Immature natural killer cell (primary cell): Measurements from ENCODE around the gene PITRM1. TPM values are rescaled to one million over a fixed set of nuclear protein-coding genes. Genes with fewer than 3 reads are reported as not detected.
"Not testable (repeated sequence)": the region's sequence is repeated elsewhere in the genome, so short reads cannot be mapped to it uniquely, and the experiment has no call there.

Source experiments
- DNase-seq, 3 donors: peaks; one replicate each; pipeline ENCODE4 v3.0.0; 2022; ENCODE audit warnings: mixed read lengths in 1 of 3
- H3K27ac Mint-ChIP-seq, 6 donors: one replicate each; pipeline ENCODE4 v1.8.0; 2020; ENCODE audit warnings: mixed read lengths in 6 of 6, mild to moderate bottlenecking in 5 of 6, inconsistent platforms in 4 of 6, moderate library complexity in 3 of 6
- H3K27me3 Mint-ChIP-seq, 3 donors: one replicate each; pipeline ENCODE4 v1.8.0; 2020 to 2021; ENCODE audit warnings: low read depth in 3 of 3, mild to moderate bottlenecking in 3 of 3, mixed read lengths in 3 of 3, moderate library complexity in 3 of 3, inconsistent platforms in 1 of 3
- H3K36me3 Mint-ChIP-seq, 3 donors: one replicate each; pipeline ENCODE4 v1.8.0; 2020; ENCODE audit warnings: mixed read lengths in 3 of 3, inconsistent platforms in 2 of 3, mild to moderate bottlenecking in 2 of 3
- H3K4me1 Mint-ChIP-seq, 2 donors: one replicate each; pipeline ENCODE4 v1.8.0; 2020; ENCODE audit warnings: inconsistent platforms in 2 of 2, mild to moderate bottlenecking in 2 of 2, mixed read lengths in 2 of 2, moderate library complexity in 1 of 2
- H3K4me3 Mint-ChIP-seq, 5 donors: one replicate each; pipeline ENCODE4 v1.8.0; 2020; ENCODE audit warnings: mild to moderate bottlenecking in 5 of 5, mixed read lengths in 5 of 5, inconsistent platforms in 3 of 5, moderate library complexity in 3 of 5
- H3K9me3 Mint-ChIP-seq, 6 donors: one replicate each; pipeline ENCODE4 v1.8.0; 2020; ENCODE audit warnings: mild to moderate bottlenecking in 6 of 6, mixed read lengths in 6 of 6, inconsistent platforms in 4 of 6, moderate library complexity in 3 of 6
- polyA plus RNA-seq, 3 donors: library from polyadenylated mRNA; unstranded; fragments of 300-500 nt; fragmentation: Illumina TruSeq; gene quantifications; one replicate each; pipeline ENCODE4 v1.2.3, GENCODE V29; 2021

PITRM1 gene, protein sequence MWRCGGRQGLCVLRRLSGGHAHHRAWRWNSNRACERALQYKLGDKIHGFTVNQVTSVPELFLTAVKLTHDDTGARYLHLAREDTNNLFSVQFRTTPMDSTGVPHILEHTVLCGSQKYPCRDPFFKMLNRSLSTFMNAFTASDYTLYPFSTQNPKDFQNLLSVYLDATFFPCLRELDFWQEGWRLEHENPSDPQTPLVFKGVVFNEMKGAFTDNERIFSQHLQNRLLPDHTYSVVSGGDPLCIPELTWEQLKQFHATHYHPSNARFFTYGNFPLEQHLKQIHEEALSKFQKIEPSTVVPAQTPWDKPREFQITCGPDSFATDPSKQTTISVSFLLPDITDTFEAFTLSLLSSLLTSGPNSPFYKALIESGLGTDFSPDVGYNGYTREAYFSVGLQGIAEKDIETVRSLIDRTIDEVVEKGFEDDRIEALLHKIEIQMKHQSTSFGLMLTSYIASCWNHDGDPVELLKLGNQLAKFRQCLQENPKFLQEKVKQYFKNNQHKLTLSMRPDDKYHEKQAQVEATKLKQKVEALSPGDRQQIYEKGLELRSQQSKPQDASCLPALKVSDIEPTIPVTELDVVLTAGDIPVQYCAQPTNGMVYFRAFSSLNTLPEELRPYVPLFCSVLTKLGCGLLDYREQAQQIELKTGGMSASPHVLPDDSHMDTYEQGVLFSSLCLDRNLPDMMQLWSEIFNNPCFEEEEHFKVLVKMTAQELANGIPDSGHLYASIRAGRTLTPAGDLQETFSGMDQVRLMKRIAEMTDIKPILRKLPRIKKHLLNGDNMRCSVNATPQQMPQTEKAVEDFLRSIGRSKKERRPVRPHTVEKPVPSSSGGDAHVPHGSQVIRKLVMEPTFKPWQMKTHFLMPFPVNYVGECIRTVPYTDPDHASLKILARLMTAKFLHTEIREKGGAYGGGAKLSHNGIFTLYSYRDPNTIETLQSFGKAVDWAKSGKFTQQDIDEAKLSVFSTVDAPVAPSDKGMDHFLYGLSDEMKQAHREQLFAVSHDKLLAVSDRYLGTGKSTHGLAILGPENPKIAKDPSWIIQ
- polyA plus RNA-seq, result 10 to 100 TPM; 25.4 to 52.5 (median 35.2) TPM

DNA sequence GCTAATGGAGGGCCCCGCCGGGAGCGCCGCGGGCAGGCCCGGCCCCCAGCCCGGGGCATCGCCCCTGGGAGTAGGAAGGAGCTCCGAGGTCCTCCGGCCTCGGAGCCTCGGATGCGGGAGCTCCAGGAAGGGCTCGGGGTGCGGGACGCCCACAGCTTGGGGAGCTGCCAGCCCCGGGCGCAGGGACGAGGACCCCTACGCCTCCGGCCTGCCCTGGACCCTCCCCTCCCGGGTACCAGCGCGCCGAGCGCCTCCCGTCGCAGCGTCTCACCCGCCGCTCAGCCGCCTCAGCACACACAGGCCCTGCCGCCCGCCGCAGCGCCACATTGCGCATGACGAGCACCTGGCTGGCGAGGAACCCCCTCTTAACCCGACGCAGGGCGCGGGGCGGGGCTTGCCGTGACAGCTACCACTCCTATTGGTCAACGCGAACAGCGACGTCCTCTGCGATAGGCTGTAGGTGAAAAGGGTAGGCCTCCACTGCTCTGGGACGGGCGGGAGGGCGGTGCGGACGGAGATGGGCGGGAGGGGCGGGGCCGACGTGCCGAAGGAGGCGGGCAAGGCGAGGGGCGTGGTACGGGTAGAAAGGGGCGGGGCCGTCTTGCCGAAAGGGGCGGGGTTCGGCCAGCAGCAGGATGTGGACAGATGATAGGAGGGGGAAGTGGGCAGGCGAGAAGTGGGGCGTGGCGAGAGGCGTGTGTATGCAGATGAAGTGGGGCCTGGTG, at the start of gene PITRM1:
PITRM1 (minus strand) TSS at position 337 of the 725 bp plus-strand sequence; CDS start at position 327, 10 bp downstream.
- peaks cover 16 to 29% of the 10 kb centered on the region in 2 donors for H3K4me1 Mint-ChIP-seq
- H3K36me3 Mint-ChIP-seq, result peaks cover 0 to 10% (median 8%) of the 10 kb centered on the region in 3 donors
- H3K27me3 Mint-ChIP-seq, result peaks cover 6 to 11% (median 9%) of the 10 kb centered on the region in 3 donors
- peak within 1 kb of the TSS; percentile 81 to 92 (median 89) for H3K4me3 Mint-ChIP-seq
- peak within 1 kb of the TSS; percentile 81 to 87 (median 86) for H3K27ac Mint-ChIP-seq
- H3K9me3 Mint-ChIP-seq, result no peaks in the 10 kb centered on the region
- DNase-seq, result peak; percentile 99

DNA sequence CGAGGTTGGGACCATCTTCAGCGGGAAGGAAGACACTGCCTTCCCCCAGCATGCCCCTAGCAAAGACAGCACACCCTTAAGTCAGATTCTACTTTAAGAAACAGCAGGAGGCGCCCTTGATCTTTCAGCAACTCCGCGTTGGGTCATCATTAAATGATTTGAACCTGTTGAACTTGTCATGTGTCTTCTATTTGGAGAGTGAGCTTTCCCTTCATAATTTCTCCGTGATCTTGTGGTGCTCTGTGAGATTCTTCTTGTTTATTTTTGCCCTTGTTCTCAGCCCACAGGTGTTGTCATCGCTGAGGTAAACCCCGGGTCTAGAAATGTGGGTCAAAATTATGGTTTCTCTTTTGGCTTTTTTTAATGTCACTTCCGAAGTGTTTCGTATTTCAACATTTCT, 49.5 kb upstream of the PITRM1 start:
- H3K36me3 Mint-ChIP-seq, result no peaks in the 10 kb centered on the region
- peaks cover 1 to 5% (median 2%) of the 10 kb centered on the region in 3 donors for H3K27me3 Mint-ChIP-seq
- H3K4me3 Mint-ChIP-seq, result no peak overlapping the region
- H3K4me1 Mint-ChIP-seq, result peaks cover 9 to 12% of the 10 kb centered on the region in 2 donors
- peak; percentile 40 to 67 (median 49) for DNase-seq
- no peak overlapping the region for H3K27ac Mint-ChIP-seq
- H3K9me3 Mint-ChIP-seq, result no peaks in the 10 kb centered on the region

DNA sequence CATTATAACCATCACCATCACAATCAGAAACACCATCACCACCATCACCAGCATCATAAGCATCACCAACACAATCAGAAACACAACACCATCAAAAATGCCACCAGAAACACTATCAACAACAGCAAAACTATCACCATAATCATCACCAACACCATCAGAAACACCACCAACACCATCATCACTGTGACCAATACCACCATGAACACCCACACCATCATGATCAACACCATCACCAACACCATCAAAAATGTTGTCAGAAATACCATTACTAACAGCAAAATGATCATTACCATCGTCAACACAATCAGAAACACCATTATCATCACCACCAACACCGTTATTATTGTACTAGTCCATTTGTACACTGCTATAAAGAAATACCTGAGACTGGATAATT, 49.0 kb upstream of the PITRM1 start:
- H3K36me3 Mint-ChIP-seq, H3K4me3 Mint-ChIP-seq, H3K27me3 Mint-ChIP-seq, H3K9me3 Mint-ChIP-seq, DNase-seq, H3K4me1 Mint-ChIP-seq: not testable (repeated sequence)
- H3K27ac Mint-ChIP-seq, result peak overlapping the region in 3 of 6 donors; percentile 23 to 84 (median 69)

DNA sequence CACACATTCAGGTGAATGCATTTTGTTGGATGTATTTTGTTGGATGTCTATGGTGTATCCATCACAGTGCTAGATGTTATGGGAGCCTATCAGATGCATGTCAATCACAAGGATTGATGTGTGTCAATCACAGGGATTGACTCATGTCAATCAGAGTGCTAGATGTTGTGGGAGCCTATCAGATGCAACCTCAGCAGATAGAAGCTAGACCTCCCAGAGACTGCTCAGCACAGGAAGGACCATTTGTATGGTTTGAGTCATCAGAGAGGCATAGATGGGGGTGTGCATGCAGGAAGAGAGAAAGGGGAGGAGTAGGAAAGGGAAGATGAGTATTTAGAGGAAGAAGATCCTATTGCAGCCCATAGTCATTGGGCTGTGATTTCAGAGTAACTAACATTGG, 48.3 kb upstream of the PITRM1 start:
- Mint-ChIP-seq H3K27me3 (peaks cover 1 to 5% (median 2%) of the 10 kb centered on the region in 3 donors), H3K27ac (peak overlapping the region in 2 of 6 donors; percentile 12 to 84), H3K4me1 (peaks cover 9% of the 10 kb centered on the region in 2 donors), H3K36me3 (no peaks in the 10 kb centered on the region), H3K4me3 (peak overlapping the region in 1 of 5 donors; percentile 12), H3K9me3 (no peaks in the 10 kb centered on the region)
- no peak for DNase-seq

DNA sequence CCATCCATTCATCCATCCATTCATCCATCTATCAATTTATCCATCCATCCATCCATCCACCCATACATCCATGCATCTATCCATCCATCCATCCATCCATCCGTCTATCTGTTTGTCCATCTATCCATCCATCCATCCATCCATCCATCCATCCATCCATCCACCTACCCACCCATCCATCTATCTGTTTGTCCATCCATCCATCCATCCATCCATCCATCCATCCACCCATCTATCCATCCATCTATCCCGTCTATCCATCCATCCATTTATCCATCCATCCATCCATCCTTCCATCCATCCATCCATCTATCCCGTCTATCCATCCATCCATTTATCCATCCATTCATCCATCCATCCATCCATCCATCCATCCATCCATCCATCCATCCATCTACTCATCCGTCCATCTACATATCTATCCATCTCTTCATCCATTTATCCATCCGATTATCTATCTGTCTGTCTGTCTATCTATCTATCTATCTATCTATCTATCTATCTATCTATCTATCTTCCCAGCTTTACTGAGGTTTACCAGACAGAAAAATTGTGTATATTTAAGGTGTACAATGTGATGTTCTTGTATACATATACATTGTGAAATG, 46.5 kb upstream of the PITRM1 start:
- not testable (repeated sequence) for H3K4me1 Mint-ChIP-seq, H3K27me3 Mint-ChIP-seq, H3K9me3 Mint-ChIP-seq, H3K36me3 Mint-ChIP-seq, H3K4me3 Mint-ChIP-seq, H3K27ac Mint-ChIP-seq, DNase-seq

DNA sequence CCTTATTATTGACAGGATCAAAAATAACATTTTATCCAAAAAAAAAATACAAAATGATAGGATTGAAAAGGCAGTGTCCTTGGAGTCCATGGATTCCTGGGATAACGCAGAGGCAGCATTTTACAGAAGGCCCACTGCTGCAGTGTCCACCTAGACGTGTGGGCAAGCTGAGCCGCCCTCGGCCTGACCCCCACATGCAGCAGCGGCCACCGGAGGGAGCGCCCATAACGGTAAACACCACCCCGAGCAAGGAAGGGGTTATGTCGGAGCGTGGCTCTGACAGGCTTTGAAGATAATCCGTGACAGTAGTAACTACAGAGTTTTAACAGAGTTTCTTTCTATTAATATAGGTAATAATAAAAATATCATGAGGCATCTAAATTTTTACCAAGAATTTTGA, 45.3 kb upstream of the PITRM1 start:
- H3K9me3 Mint-ChIP-seq, result no peaks in the 10 kb centered on the region
- peaks cover 1 to 5% (median 3%) of the 10 kb centered on the region in 3 donors for H3K27me3 Mint-ChIP-seq
- no peaks in the 10 kb centered on the region for H3K36me3 Mint-ChIP-seq
- H3K4me1 Mint-ChIP-seq, result peaks cover 9% of the 10 kb centered on the region in 2 donors
- H3K27ac Mint-ChIP-seq, result no peak overlapping the region
- H3K4me3 Mint-ChIP-seq, result no peak overlapping the region
- DNase-seq, result no peak

DNA sequence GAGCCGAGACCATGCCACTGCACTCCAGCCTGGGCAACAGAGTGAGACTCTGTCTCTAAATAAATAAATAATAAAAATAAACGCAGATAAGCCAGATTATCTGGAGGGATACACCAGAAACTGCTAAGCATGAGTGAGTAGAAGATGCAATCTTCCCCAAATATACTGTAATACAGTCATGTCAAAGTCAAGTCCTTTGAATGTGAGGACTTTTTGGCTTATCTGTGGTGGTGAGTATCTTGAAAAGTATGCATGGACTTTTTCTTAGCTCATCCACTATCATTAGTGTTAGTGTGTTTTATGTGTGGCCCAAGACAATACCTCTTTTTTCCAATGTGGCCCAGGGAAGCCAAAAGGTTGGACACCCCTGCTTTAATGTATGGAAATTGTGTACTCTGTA, 44.7 kb upstream of the PITRM1 start:
- Mint-ChIP-seq H3K4me3 (no peak overlapping the region), H3K27ac (no peak overlapping the region), H3K36me3 (no peaks in the 10 kb centered on the region), H3K27me3 (peaks cover 1 to 5% (median 3%) of the 10 kb centered on the region in 3 donors), H3K4me1 (peaks cover 9% of the 10 kb centered on the region in 2 donors), H3K9me3 (no peaks in the 10 kb centered on the region)
- no peak for DNase-seq

DNA sequence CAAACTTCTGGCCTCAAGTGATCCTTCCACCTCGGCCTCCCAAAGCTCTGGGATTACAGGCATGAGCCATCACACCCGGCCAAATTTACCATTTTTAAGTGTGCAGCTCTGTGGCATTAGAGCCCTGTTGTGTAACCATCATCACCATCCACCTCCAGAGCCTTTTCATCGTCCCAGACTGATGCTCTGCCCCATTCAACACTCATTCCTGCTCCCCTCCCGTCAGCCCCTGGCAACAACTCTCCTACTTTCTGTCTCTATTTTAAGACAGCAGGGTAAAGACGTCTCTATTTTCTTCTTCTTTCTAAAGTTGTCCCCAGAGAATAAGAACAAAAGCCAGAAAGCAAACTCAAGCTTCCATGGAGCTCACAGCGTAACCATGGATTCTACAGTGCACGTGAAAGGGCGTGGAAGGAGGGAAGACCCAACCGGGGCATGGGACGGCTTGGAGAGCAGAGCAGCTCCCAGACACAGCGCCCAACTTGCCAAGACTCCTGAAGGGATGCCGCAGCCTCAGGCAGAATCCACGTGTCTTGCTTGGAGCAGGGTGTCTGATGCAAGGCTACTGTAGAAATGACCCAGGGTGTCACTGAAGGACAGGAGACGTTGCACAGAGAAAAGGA, 42.7 kb upstream of the PITRM1 start:
- Mint-ChIP-seq H3K4me1 (no peaks in the 10 kb centered on the region), H3K27ac (no peak overlapping the region), H3K4me3 (no peak overlapping the region), H3K27me3 (peaks cover 0 to 1% (median 0%) of the 10 kb centered on the region in 3 donors), H3K9me3 (no peaks in the 10 kb centered on the region), H3K36me3 (no peaks in the 10 kb centered on the region)
- DNase-seq, result no peak

DNA sequence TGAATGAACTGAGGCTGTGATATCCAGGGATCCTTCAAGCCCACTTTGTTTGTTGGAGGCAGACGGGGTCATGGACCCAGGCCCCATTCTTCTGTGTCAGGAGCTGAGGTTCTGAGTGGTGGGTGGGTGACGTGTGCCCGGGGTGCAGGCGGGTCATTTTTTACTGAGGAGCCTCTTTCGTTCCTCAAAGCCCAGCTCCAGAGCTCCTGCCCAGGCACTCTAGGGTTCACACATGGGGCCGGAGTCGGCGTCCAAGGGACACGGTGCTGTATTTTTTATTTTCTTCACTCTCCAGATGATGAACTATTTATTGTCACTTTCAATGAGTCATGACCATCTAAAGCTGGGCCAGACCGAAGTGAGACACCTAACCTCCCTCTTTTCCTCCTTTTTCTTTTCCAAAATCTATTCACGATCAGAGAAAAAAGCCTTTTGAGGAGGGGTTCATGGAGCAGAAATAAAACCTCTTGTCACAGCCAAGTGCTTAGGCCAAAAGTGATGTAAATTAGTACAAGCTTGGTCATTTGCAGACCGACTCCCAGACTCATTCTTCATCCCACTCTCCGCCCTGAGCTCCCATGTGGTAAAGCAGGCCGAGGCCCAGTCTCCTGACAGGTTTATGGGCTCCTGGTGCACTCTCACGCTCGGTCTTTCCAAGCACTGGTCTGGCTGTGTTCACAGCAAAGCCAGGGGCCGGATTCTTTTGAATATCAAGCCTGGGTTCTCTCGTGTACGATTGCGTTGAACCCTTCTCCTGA, 41.4 kb upstream of the PITRM1 start:
- Mint-ChIP-seq H3K27me3 (peaks cover 0 to 3% (median 0%) of the 10 kb centered on the region in 3 donors), H3K36me3 (peaks cover 0 to 4% (median 3%) of the 10 kb centered on the region in 3 donors), H3K27ac (no peak overlapping the region), H3K4me3 (no peak overlapping the region), H3K9me3 (peaks cover 0 to 1% (median 0%) of the 10 kb centered on the region in 6 donors), H3K4me1 (no peaks in the 10 kb centered on the region)
- DNase-seq, result no peak

DNA sequence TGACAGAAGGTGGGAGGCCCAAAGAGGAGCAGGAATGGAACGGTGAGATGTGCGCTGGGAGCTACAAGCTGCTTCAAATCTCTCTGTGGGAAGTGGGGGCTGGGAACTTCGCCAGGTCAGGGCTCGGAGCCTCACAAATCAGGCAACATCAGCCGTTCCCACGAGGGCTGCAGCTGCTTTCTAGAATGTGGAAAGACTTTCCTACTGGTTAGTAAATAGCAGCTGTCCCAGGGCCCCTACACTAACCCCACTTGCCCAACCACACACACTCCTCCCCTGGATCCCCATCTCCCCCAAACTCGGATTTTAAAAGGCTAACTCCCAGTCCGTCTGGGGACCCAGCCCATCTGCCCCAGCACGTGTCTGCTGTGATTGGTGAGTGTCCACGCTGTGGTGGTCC, 40.6 kb upstream of the PITRM1 start:
- Mint-ChIP-seq H3K36me3 (peaks cover 0 to 4% (median 3%) of the 10 kb centered on the region in 3 donors), H3K4me3 (no peak overlapping the region), H3K27me3 (peaks cover 0 to 3% (median 1%) of the 10 kb centered on the region in 3 donors), H3K27ac (no peak overlapping the region), H3K9me3 (peaks cover 0 to 1% (median 0%) of the 10 kb centered on the region in 6 donors), H3K4me1 (no peaks in the 10 kb centered on the region)
- DNase-seq, result no peak

DNA sequence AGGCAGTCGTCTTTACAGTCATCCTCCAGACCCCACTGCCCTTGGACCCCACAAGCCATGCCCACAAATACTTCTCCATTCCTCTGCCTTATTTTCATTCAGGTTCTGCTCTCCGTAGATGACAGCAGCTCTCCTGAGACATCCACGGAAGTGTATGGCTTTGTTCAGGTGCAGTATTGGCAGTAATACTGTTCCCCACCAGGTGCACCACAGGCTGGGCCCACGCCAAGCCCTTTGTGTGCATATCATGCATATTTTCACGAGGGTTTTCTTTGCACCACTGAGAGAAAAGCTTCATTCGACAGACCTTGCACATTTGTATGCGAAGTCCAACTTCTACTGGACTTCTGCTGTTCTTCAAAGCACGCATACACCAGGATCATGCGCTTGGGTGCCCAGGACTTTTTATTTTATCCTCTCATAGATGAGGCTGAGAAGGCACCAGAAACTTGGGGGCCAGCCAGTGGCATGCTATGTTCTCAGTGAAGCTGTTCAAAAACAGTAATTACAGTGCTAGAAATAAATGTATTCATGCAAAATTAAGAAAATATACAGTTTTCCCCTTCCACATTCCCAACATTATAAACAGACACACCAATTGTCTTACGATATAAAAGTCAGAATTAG, 37.8 kb upstream of the PITRM1 start:
- no peaks in the 10 kb centered on the region for H3K4me1 Mint-ChIP-seq
- H3K9me3 Mint-ChIP-seq, result peaks cover 0 to 1% (median 0%) of the 10 kb centered on the region in 6 donors
- H3K4me3 Mint-ChIP-seq, result no peak overlapping the region
- H3K27me3 Mint-ChIP-seq, result peaks cover 2 to 7% (median 3%) of the 10 kb centered on the region in 3 donors
- H3K27ac Mint-ChIP-seq, result no peak overlapping the region
- peaks cover 0 to 4% (median 3%) of the 10 kb centered on the region in 3 donors for H3K36me3 Mint-ChIP-seq
- no peak for DNase-seq
